Muscle layer of duodenum (tissue), 2 donors: Measurements from ENCODE around the gene GLYATL1.

ENCODE experiments used
- H3K27ac ChIP-seq: one replicate; pipeline ENCODE4 v1.7.0; 2013; ENCODE audit warnings: mild to moderate bottlenecking, low read length
- H3K27me3 ChIP-seq: one replicate; pipeline ENCODE4 v1.7.0; 2013; ENCODE audit warnings: low read depth, mild to moderate bottlenecking, control low read depth, low read length
- H3K36me3 ChIP-seq, 2 donors: one replicate each; pipeline ENCODE4 v1.7.0; 2013; ENCODE audit warnings: low read length in 2 of 2, control low read depth in 1 of 2, mild to moderate bottlenecking in 1 of 2; ENCODE audit not compliant: insufficient read depth in 2 of 2, control insufficient read depth in 1 of 2
- H3K4me1 ChIP-seq, 2 donors: one replicate each; pipeline ENCODE4 v1.7.0; 2013; ENCODE audit warnings: low read length in 2 of 2, mild to moderate bottlenecking in 2 of 2, control low read depth in 1 of 2, moderate library complexity in 1 of 2; ENCODE audit not compliant: insufficient read depth in 2 of 2, control insufficient read depth in 1 of 2
- H3K4me3 ChIP-seq, 2 donors: one replicate each; pipeline ENCODE4 v1.7.0; 2013; ENCODE audit warnings: low read length in 2 of 2, low read depth in 1 of 2, mild to moderate bottlenecking in 1 of 2
- H3K9me3 ChIP-seq, 2 donors: one replicate each; pipeline ENCODE4 v1.7.0; 2013; ENCODE audit warnings: low read length in 2 of 2, control low read depth in 1 of 2, mild to moderate bottlenecking in 1 of 2; ENCODE audit not compliant: control insufficient read depth in 1 of 2
- donor health status: healthy.

GLYATL1 gene

DNA sequence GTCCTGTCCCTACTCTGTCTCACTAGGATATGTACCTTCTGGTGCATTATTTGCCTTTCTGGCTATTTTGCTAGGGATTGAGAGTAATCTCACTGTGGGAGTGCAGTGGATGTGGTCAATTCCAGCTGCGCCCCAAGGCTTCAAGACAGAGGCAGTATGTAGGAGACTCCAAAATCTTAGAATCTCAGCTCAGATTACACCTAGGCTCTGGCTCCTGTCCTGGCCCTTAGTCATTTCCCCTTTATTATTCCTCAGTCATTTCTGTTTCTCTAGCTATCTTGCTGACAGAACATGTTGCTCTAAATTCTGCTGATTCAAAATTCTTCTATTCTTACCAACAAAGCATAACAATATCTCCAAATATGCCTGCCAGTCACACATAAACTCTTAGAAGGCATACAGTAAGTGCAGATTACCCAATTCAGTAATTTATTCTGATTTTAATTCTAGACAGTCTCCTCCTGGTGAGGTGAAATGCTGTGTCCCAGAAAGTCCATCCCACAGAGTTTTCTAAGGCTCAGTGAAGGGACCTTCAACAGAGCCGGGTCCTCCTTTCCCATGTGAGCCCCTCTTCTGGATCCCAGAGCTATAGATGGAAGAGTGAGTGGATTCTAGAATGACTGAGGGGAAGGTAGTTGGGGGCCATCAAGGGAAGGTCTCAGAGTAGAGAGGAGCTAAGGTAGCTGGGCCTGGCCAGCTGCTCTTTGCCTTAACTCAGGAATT, 24.3 kb upstream of the GLYATL1 start:
- Histone ChIP-seq H3K9me3 (peaks cover 5 to 17% of the 10 kb centered on the region in 2 donors), H3K27ac (no peak overlapping the region), H3K36me3 (no peaks in the 10 kb centered on the region), H3K27me3 (no peaks in the 10 kb centered on the region), H3K4me1 (no peaks in the 10 kb centered on the region), H3K4me3 (no peak overlapping the region)

DNA sequence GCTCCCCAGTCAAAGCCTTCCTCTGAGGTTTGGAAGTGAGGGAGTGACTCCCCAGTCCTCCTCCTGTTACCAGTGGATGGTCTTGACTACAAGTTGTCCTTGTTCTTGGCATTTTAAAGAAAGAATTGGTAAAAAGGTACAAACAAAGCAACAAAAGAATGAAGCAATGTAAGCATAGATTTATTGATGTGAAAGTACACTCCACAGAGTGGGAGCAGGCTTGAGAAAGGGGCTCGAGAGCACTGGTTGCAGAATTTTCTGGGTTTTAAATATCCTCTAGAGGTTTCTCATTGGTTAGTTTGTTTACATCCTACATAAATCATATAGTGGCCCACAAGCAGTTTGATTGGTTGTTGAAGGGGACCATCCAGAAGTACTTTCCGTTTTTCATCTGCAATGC, 22.7 kb upstream of the GLYATL1 start:
- Histone ChIP-seq H3K4me3 (no peak overlapping the region), H3K36me3 (no peaks in the 10 kb centered on the region), H3K4me1 (no peaks in the 10 kb centered on the region), H3K27ac (no peak overlapping the region), H3K9me3 (peaks cover 5 to 17% of the 10 kb centered on the region in 2 donors), H3K27me3 (no peaks in the 10 kb centered on the region)

DNA sequence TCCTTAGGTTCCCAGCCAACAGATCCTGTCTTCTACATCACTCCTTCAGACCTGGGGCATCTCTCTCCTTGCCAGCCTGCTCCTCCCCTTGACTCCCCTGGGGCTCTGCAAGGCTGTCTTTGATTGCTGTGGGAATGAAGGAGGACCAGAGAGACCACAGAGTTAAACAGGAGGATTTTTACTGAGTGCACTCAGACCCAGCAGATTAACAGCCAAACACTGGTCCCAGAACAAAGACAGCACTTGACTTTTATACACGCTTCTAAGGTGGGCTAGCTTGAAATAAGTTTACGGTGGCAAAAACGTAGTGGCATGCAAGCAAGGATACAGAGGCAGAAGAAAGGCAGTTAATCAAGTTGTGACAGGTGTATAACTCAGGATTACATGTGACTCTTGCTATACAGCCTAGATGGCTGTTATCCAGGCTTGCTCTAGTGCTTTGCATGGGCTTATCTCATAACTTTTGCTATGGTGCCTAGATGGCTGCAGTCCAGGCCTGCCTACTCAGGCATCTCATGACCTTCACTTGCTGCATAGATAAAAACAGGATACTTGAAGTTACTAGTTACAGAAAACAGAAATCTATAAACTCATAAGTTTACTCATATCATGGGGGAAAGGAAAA, 22.0 kb upstream of the GLYATL1 start:
- Histone ChIP-seq H3K27me3 (no peaks in the 10 kb centered on the region), H3K4me3 (no peak overlapping the region), H3K9me3 (peaks cover 5 to 17% of the 10 kb centered on the region in 2 donors), H3K4me1 (no peaks in the 10 kb centered on the region), H3K27ac (no peak overlapping the region), H3K36me3 (no peaks in the 10 kb centered on the region)

DNA sequence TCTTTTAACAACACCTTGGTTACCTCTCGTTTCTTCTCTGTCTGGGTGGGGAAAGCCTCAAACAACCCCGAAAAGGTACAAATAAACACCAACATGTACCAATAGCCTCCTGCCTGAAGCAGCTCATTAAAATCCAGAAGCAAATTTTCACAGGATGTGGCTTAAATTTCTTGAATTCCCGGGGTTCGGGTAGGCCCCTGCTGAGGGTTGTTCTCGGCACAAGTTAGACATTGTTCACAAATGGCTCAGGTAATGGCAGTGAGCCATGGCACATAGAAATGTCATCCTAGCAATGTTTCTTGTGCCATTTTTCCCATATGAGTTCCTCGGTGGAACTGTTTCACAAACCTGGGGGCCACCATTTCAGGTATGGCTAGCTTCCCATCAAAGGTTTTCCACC, 19.7 kb upstream of the GLYATL1 start:
- peaks cover 5 to 17% of the 10 kb centered on the region in 2 donors for H3K9me3 ChIP-seq
- H3K4me1 ChIP-seq = no peaks in the 10 kb centered on the region
- H3K27me3 ChIP-seq = no peaks in the 10 kb centered on the region
- no peak overlapping the region for H3K4me3 ChIP-seq
- H3K27ac ChIP-seq = no peak overlapping the region
- no peaks in the 10 kb centered on the region for H3K36me3 ChIP-seq

DNA sequence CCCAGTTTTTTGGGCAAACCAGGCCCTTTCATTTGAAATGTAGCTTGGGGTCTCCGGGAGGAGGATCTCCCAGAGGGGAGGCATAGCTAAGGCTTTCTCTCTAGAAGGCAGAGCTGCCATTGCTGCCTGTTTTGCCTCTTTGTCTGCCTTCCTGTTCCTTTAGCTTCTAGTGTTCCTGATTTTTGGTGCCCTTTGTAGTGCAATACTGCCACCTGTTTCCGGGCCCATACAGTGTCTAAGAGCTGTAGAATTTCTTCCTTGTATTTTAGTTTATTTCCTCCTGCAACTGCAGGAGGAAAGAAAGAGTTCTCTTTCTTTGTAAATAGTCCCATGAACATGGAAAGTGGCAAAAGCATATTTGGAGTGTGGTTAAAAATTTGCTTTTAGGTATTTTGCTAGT, 19.3 kb upstream of the GLYATL1 start:
- no peaks in the 10 kb centered on the region for H3K27me3 ChIP-seq
- no peaks in the 10 kb centered on the region for H3K4me1 ChIP-seq
- H3K4me3 ChIP-seq = no peak overlapping the region
- H3K36me3 ChIP-seq = no peaks in the 10 kb centered on the region
- peaks cover 5 to 17% of the 10 kb centered on the region in 2 donors for H3K9me3 ChIP-seq
- no peak overlapping the region for H3K27ac ChIP-seq

DNA sequence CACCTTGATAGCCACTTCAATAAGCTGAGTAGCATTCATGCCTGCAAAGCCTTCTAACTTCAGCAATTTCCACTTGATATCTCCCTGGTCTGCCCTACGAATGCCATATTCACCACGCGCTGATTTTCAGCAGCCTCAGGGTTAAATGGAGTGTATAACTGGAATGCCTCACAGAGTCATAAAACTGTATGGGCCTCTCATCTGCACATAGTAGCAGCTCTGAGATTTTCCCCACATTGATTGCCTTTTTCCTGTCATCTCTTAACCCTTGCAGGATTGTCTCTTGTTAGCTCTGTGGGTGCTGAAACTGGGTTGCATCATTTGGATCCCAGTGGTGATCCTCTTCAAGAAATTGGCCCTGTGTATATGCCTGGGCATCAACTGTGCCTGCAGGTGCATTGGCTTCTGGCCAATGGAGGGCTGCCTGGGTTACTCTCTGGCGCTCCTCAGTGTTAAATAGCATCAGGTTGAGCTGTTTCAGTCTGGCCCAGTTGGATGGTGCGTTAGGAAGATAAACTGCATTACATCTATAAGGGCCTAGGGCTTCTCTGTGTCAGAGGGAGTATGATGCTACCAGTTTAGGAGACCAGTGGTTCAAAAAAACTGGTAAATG, 17.4 kb upstream of the GLYATL1 start:
- Histone ChIP-seq H3K9me3 (peaks cover 2 to 9% of the 10 kb centered on the region in 2 donors), H3K36me3 (no peaks in the 10 kb centered on the region), H3K4me1 (no peaks in the 10 kb centered on the region), H3K27me3 (no peaks in the 10 kb centered on the region), H3K27ac (no peak overlapping the region), H3K4me3 (no peak overlapping the region)

DNA sequence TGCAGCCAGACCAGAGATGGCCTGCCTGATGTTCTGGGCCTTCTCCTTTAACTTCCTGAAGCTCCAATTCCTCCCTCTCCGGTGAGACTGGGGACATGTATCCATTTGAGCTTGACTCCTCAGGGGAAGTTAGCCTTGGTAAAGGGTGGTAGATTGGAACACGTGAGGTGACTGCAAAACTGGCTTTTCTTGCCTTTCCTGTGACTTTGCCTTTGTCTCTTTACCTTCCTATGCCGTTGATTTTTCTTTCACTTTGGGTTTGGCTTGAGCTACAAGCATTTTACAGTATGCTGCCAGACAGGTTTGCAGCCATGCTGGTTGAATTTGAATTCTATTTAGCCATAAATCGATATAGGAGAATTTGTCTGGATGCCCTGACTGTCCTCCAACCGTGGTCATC, 16.8 kb upstream of the GLYATL1 start:
- Histone ChIP-seq H3K9me3 (peaks cover 0 to 3% of the 10 kb centered on the region in 2 donors), H3K27ac (no peak overlapping the region), H3K4me3 (no peak overlapping the region), H3K36me3 (no peaks in the 10 kb centered on the region), H3K27me3 (no peaks in the 10 kb centered on the region), H3K4me1 (peaks cover 0 to under 1% of the 10 kb centered on the region in 2 donors)

DNA sequence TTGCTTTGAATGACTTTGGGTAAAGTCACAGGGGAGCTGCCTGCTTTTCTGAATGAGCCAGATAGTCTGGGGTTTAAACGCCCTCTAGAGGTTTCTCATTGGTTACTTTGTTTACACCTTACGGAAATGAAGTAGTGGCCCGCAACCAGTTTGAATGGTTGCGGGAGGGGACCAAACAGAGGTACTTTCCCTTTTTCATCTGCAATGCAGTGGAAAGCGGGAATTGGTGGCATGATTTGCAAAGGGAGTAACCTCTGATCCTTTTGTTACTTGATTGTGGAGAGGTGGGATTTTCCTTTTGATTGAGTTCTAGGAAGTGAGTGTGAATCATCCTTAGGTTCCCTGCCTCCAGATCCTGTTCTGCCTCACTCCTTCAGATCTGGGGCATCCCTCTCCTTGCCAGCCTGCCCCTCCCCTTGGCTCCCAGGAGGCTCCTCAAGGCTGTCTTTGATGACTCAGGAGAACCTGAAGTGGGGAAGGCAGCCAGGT, 15.9 kb upstream of the GLYATL1 start:
- peaks cover 0 to 6% of the 10 kb centered on the region in 2 donors for H3K4me1 ChIP-seq
- H3K4me3 ChIP-seq = no peak overlapping the region
- H3K36me3 ChIP-seq = no peaks in the 10 kb centered on the region
- H3K27me3 ChIP-seq = no peaks in the 10 kb centered on the region
- H3K27ac ChIP-seq = no peak overlapping the region
- H3K9me3 ChIP-seq = peaks cover 0 to under 1% of the 10 kb centered on the region in 2 donors

DNA sequence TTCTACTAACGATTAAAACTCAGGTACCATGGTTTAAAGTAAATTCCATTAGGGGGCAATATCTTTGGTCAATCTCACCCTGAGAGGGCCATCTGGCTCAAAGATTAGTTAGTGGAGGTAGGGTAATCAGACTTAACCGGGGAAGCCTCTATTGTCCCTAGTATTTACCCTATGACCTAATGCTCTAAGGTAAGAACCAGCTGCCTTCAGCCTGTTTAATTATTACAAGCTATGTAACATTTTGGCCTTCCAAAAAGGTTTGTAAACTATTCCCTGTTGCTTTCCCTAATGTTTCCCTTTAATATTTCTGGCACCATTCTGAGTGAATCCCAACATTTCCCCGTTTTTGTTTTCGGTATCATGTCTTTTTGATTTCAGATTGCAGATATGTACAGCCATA, 15.1 kb upstream of the GLYATL1 start:
- Histone ChIP-seq H3K4me3 (no peak overlapping the region), H3K27me3 (no peaks in the 10 kb centered on the region), H3K27ac (no peak overlapping the region), H3K4me1 (peaks cover 0 to 6% of the 10 kb centered on the region in 2 donors), H3K9me3 (no peaks in the 10 kb centered on the region), H3K36me3 (no peaks in the 10 kb centered on the region)

DNA sequence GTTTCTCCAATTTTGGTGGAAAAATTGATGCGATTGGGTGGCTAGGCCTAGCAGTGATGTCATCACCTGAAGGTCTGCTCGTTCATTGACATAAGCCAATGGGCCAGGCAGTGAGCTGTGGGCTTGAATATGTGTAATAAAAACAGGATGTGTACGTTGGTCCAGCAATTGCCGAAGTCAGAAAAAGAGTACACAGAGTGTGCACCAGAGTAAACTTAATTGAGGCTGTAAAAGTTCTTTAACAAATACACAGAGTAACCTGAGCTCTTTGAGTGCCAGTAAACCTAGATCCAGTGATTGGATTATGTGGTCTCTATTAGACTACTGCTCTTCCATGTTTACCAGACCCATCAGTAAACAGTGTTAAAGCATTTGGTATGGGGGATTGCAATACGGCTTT, 13.0 kb upstream of the GLYATL1 start:
- Histone ChIP-seq H3K27me3 (peaks cover 3% of the 10 kb centered on the region), H3K4me3 (no peak overlapping the region), H3K9me3 (no peaks in the 10 kb centered on the region), H3K27ac (no peak overlapping the region), H3K4me1 (peaks cover 0 to 6% of the 10 kb centered on the region in 2 donors), H3K36me3 (no peaks in the 10 kb centered on the region)

DNA sequence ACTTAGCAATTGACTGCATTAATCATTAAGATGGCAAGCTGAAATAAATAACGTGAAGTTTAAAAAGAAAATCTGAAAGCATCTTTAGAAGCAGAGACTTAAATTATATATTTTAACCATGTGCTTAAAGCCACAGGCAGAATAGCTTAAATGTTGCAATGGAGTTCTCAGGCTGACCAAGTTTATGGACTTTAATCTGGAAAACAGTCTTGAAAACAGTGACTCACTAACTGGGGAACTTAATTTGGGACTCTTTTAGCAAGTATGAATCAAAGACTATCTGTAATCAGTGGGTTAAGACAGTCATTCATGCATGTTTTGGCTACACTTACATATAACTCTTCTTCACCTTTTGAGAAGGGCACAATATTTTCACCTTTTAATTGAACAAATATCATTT, 12.6 kb upstream of the GLYATL1 start:
- peaks cover 0 to 6% of the 10 kb centered on the region in 2 donors for H3K4me1 ChIP-seq
- H3K4me3 ChIP-seq = no peak overlapping the region
- H3K27me3 ChIP-seq = peaks cover 3% of the 10 kb centered on the region
- H3K27ac ChIP-seq = no peak overlapping the region
- no peaks in the 10 kb centered on the region for H3K9me3 ChIP-seq
- no peaks in the 10 kb centered on the region for H3K36me3 ChIP-seq
